Lung (tissue), 12 donors: ENCODE results near the gene VGF. TPM values are rescaled to one million over a fixed set of nuclear protein-coding genes. Genes with fewer than 3 reads are reported as not detected.
A peak's percentile ranks its signal among the peaks of the same experiment; 100 is the strongest.

Experiments used
- ATAC-seq: fragments of 200-7000 bp; cut with Tn5 transposase; one replicate; pipeline ENCODE4 v1.9.1; 2020; ENCODE audit warnings: moderate number of reproducible peaks; ENCODE audit not compliant: insufficient read depth, low FRiP score
- DNase-seq, 3 donors: peaks; one replicate each; pipeline ENCODE4 v3.0.0-alpha.2; 2013 to 2017
- H3K27ac ChIP-seq, 2 donors: one replicate each; pipeline ENCODE4 v1.5.1; 2013; ENCODE audit warnings: mild to moderate bottlenecking in 2 of 2, moderate library complexity in 2 of 2, control low read depth in 1 of 2, inconsistent platforms in 1 of 2, low read depth in 1 of 2, low read length in 1 of 2
- H3K27me3 ChIP-seq, 3 donors: one replicate each; pipeline ENCODE4 v1.5.1; 2013; ENCODE audit warnings: low read length in 2 of 3; ENCODE audit not compliant: control insufficient read depth in 3 of 3, insufficient read depth in 3 of 3
- H3K36me3 ChIP-seq, 4 donors: one replicate each; pipeline ENCODE4 v1.5.1; 2013; ENCODE audit warnings: low read length in 4 of 4, mild to moderate bottlenecking in 1 of 4, moderate library complexity in 1 of 4; ENCODE audit not compliant: control insufficient read depth in 4 of 4, insufficient read depth in 4 of 4
- H3K4me1 ChIP-seq, 5 donors: one replicate each; pipeline ENCODE4 v1.5.1; 2013; ENCODE audit warnings: low read length in 5 of 5, mild to moderate bottlenecking in 2 of 5, moderate library complexity in 1 of 5; ENCODE audit not compliant: control insufficient read depth in 5 of 5, insufficient read depth in 5 of 5
- H3K4me3 ChIP-seq: one replicate; pipeline ENCODE4 v1.5.1; 2013; ENCODE audit warnings: mild to moderate bottlenecking, control low read depth, moderate library complexity
- H3K9ac ChIP-seq, 2 donors: one replicate each; pipeline ENCODE4 v1.5.1; 2013; ENCODE audit warnings: low read length in 2 of 2, control low read depth in 1 of 2; ENCODE audit not compliant: insufficient read depth in 1 of 2
- H3K9me3 ChIP-seq, 4 donors: one replicate each; pipeline ENCODE4 v1.5.1; 2013; ENCODE audit warnings: low read length in 3 of 4, mild to moderate bottlenecking in 1 of 4, moderate library complexity in 1 of 4; ENCODE audit not compliant: control insufficient read depth in 4 of 4, insufficient read depth in 3 of 4
- CTCF ChIP-seq: IDR thresholded peaks from 2 replicates; pipeline ENCODE4 v1.5.1; 2012; ENCODE audit warnings: mild to moderate bottlenecking; ENCODE audit errors: control extremely low read depth, extremely low read depth
- WGBS, 2 donors: extraction: QIAGEN DNeasy Blood & Tissue Kit; methylation state at CpG; one replicate each; pipeline ENCODE4 v1.1.7; 2013; 5-methylcytosine and 5-hydroxymethylcytosine counted together
- polyA plus RNA-seq, 2 donors: library from polyadenylated mRNA; stranded (reverse); fragments of 200-250 nt; gene quantifications; one replicate each; pipeline ENCODE4 v1.2.1, GENCODE V29; 2013
- total RNA-seq, 2 donors: library from RNA; depleted of rRNA in 1 of 2; stranded (reverse); fragments of >200 nt in 1 of 2; gene quantifications; one replicate each; pipeline ENCODE4 v1.2.1, GENCODE V29; 2014 to 2021
- donor health status: control.
- donor health status: control.
- donor health status: Bipolar disorder and iron deficiency.
- donor health status: healthy.
- donor health status: DM: yes; HTN: yes; CAD: no.

Gene VGF
- total and polyA plus RNA-seq, 4 donors = 0.08 to 1.4 (median 0.42) TPM

- 5 to 6% methylated on average over 16 of the region's 16 CpGs for WGBS, 2 donors
- peaks cover 26 to 91% (median 87%) of the 10 kb centered on the region in 3 donors for H3K27me3 ChIP-seq
- DNase-seq = no peak
- peaks cover 0 to 17% (median 0%) of the 10 kb centered on the region in 4 donors for H3K9me3 ChIP-seq
- H3K36me3 ChIP-seq = no peaks in the 10 kb centered on the region
- H3K27ac ChIP-seq = no peak overlapping the region
- H3K9ac ChIP-seq = no peak overlapping the region
- H3K4me3 ChIP-seq = no peak overlapping the region
- H3K4me1 ChIP-seq = peaks cover 0 to 18% (median 4%) of the 10 kb centered on the region in 5 donors
- no peak for ATAC-seq
- no peak for TF ChIP-seq CTCF
These were observed 8.4 kb upstream of the VGF start for GRCh38 chr7:101173752-101174244.

GRCh38 chr7:101172854-101173751 is 7.7 kb upstream of the VGF start:
- DNase-seq = peak; percentile 71 to 86 (median 77)
- H3K4me3 ChIP-seq = no peak overlapping the region
- peak; percentile 55 for ATAC-seq
- TF ChIP-seq CTCF = no peak
- H3K27ac ChIP-seq = no peak overlapping the region
- peaks cover 0 to 18% (median 4%) of the 10 kb centered on the region in 5 donors for H3K4me1 ChIP-seq
- peaks cover 0 to 17% (median 0%) of the 10 kb centered on the region in 4 donors for H3K9me3 ChIP-seq
- H3K27me3 ChIP-seq = peaks cover 26 to 92% (median 89%) of the 10 kb centered on the region in 3 donors
- H3K9ac ChIP-seq = no peak overlapping the region
- 1 to 2% methylated on average over 50 to 53 of the region's 53 CpGs for WGBS, 2 donors
- H3K36me3 ChIP-seq = no peaks in the 10 kb centered on the region

GRCh38 chr7:101172005-101172853 is 6.9 kb upstream of the VGF start:
- WGBS, 2 donors = 2 to 3% methylated on average over 71 to 79 of the region's 79 CpGs
- no peak for DNase-seq
- TF ChIP-seq CTCF = no peak
- peaks cover 0 to 18% (median 4%) of the 10 kb centered on the region in 5 donors for H3K4me1 ChIP-seq
- H3K36me3 ChIP-seq = no peaks in the 10 kb centered on the region
- no peak overlapping the region for H3K27ac ChIP-seq
- peaks cover 0 to 17% (median 0%) of the 10 kb centered on the region in 4 donors for H3K9me3 ChIP-seq
- H3K4me3 ChIP-seq = no peak overlapping the region
- ATAC-seq = no peak
- H3K9ac ChIP-seq = no peak overlapping the region
- peaks cover 26 to 93% (median 89%) of the 10 kb centered on the region in 3 donors for H3K27me3 ChIP-seq
